Mesodermal cell (in vitro differentiated cells): ENCODE data around the gene WDR70.

Experiments used
- H3K27ac ChIP-seq: 2 replicates; pipeline ENCODE4 v1.7.0; 2013; ENCODE audit warnings: mild to moderate bottlenecking, low read depth, low read length, moderate library complexity; ENCODE audit not compliant: severe bottlenecking
- H3K36me3 ChIP-seq: 2 replicates; pipeline ENCODE4 v1.7.1; 2013; ENCODE audit warnings: mild to moderate bottlenecking, low read length, moderate library complexity; ENCODE audit not compliant: control insufficient read depth, insufficient read depth
- H3K4me1 ChIP-seq: one replicate; pipeline ENCODE4 v1.7.1; 2013; ENCODE audit warnings: mild to moderate bottlenecking, low read length; ENCODE audit not compliant: insufficient read depth, control insufficient read depth, poor library complexity, severe bottlenecking
- H3K4me3 ChIP-seq: 2 replicates; pipeline ENCODE4 v1.7.0; 2013; ENCODE audit warnings: low read length, control low read depth, mild to moderate bottlenecking; ENCODE audit not compliant: insufficient read depth, poor library complexity, severe bottlenecking; ENCODE audit errors: extremely low read depth
- H3K9me3 ChIP-seq: 2 replicates; pipeline ENCODE4 v1.7.1; 2013; ENCODE audit warnings: mild to moderate bottlenecking, low read length, moderate library complexity; ENCODE audit not compliant: control insufficient read depth
- WGBS, 2 experiments: methylation state at CpG; one replicate each; pipeline ENCODE4 v1.1.5; 2013; ENCODE audit warnings: missing lambda C conversion rate in 2 of 2; ENCODE audit not compliant: insufficient coverage in 2 of 2; 5-methylcytosine and 5-hydroxymethylcytosine counted together

WDR70 gene

GRCh38 chr5:37721447-37721871 is 342.3 kb downstream of the WDR70 start:
- Histone ChIP-seq H3K36me3 (no peaks in the 10 kb centered on the region), H3K9me3 (no peaks in the 10 kb centered on the region), H3K4me1 (peaks cover 75% of the 10 kb centered on the region), H3K4me3 (no peak overlapping the region), H3K27ac (peak overlapping the region; percentile 54)
- 50 to 74% methylated on average over 2 to 5 of the region's 5 CpGs for WGBS, 2 experiments

- WGBS, 2 experiments = 77 to 95% methylated on average over 2 to 3 of the region's 6 CpGs
- Histone ChIP-seq H3K36me3 (peaks cover 6% of the 10 kb centered on the region), H3K4me1 (peaks cover 64% of the 10 kb centered on the region), H3K27ac (peak overlapping the region; percentile 85), H3K4me3 (no peak overlapping the region), H3K9me3 (no peaks in the 10 kb centered on the region)
Observed at GRCh38 chr5:37722236-37723161, 343.4 kb downstream of the WDR70 start.

GRCh38 chr5:37723162-37723961 is 344.2 kb downstream of the WDR70 start:
- 52 to 67% methylated on average over 3 of the region's 8 CpGs for WGBS, 2 experiments
- Histone ChIP-seq H3K36me3 (peaks cover 14% of the 10 kb centered on the region), H3K27ac (peak overlapping the region; percentile 85)

GRCh38 chr5:37724395-37725125 is 345.4 kb downstream of the WDR70 start:
- no peak overlapping the region for H3K27ac ChIP-seq
- no peaks in the 10 kb centered on the region for H3K9me3 ChIP-seq
- H3K4me3 ChIP-seq = no peak overlapping the region
- H3K36me3 ChIP-seq = peaks cover 22% of the 10 kb centered on the region
- 91 to 98% methylated on average over 8 of the region's 8 CpGs for WGBS, 2 experiments
- peaks cover 47% of the 10 kb centered on the region for H3K4me1 ChIP-seq

More at GRCh38 chr5:37723162-37723961, 344.2 kb downstream of the WDR70 start:
- H3K9me3 ChIP-seq = no peaks in the 10 kb centered on the region
- no peak overlapping the region for H3K4me3 ChIP-seq
- H3K4me1 ChIP-seq = peaks cover 57% of the 10 kb centered on the region

- 100% methylated on average over 1 to 2 of the region's 2 CpGs for WGBS, 2 experiments
- H3K27ac ChIP-seq = no peak overlapping the region
- peaks cover 41% of the 10 kb centered on the region for H3K4me1 ChIP-seq
- no peak overlapping the region for H3K4me3 ChIP-seq
- H3K9me3 ChIP-seq = no peaks in the 10 kb centered on the region
- H3K36me3 ChIP-seq = peaks cover 22% of the 10 kb centered on the region
Observed at GRCh38 chr5:37725185-37725584, 346.1 kb downstream of the WDR70 start.

- Histone ChIP-seq H3K4me1 (peaks cover 22% of the 10 kb centered on the region), H3K4me3 (no peak overlapping the region), H3K36me3 (peaks cover 25% of the 10 kb centered on the region), H3K9me3 (no peaks in the 10 kb centered on the region), H3K27ac (no peak overlapping the region)
- no CpG with 5 or more reads among the region's 3 CpGs for WGBS, 2 experiments
Observed at GRCh38 chr5:37727238-37727637, 348.1 kb downstream of the WDR70 start.

- Histone ChIP-seq H3K4me1 (no peaks in the 10 kb centered on the region), H3K27ac (no peak overlapping the region), H3K36me3 (peaks cover 25% of the 10 kb centered on the region), H3K9me3 (no peaks in the 10 kb centered on the region), H3K4me3 (no peak overlapping the region)
- WGBS, 2 experiments = 88 to 100% methylated on average over 1 of the region's 3 CpGs
Observed at GRCh38 chr5:37730896-37731455, 351.9 kb downstream of the WDR70 start.

- Histone ChIP-seq H3K36me3 (peaks cover 6% of the 10 kb centered on the region), H3K9me3 (no peaks in the 10 kb centered on the region)
- no CpG with 5 or more reads among the region's 1 CpG for WGBS, 2 experiments
Observed at GRCh38 chr5:37734114-37734513, 355.0 kb downstream of the WDR70 start.

GRCh38 chr5:37735649-37736347 is 356.7 kb downstream of the WDR70 start:
- WGBS, 2 experiments = 49 to 80% methylated on average over 1 to 2 of the region's 4 CpGs
- Histone ChIP-seq H3K27ac (no peak overlapping the region), H3K4me1 (no peaks in the 10 kb centered on the region), H3K36me3 (no peaks in the 10 kb centered on the region), H3K4me3 (no peak overlapping the region), H3K9me3 (no peaks in the 10 kb centered on the region)

More at GRCh38 chr5:37734114-37734513, 355.0 kb downstream of the WDR70 start:
- Histone ChIP-seq H3K4me1 (no peaks in the 10 kb centered on the region), H3K4me3 (no peak overlapping the region), H3K27ac (no peak overlapping the region)
